Adrenal gland (tissue), 12 donors: ENCODE measurements around the gene MFAP1. TPM values are rescaled to one million over a fixed set of nuclear protein-coding genes. Genes with fewer than 3 reads are reported as not detected.

Source experiments
- DNase-seq, 7 donors: peaks; one replicate each; pipeline ENCODE4 v3.0.0-alpha.2; 2019 to 2020
- H3K27ac ChIP-seq, 5 donors: fragments of 200-600 bp; sonication (generic) in 4 of 5; 1 replicate in 3 of 5; 2 replicates in 2 of 5; pipeline versions ENCODE4 v1.5.1 to v1.8.0; 2016 to 2020; ENCODE audit warnings: mild to moderate bottlenecking in 1 of 5
- H3K27me3 ChIP-seq: fragments of 200-600 bp; 2 replicates; pipeline ENCODE4 v1.8.0; 2021
- H3K36me3 ChIP-seq, 2 donors: fragments of 200-600 bp; replicated peaks in 1 of 2; 1 replicate in 1 of 2; 2 replicates in 1 of 2; pipeline versions ENCODE4 v1.5.1 to v1.8.0; 2018 to 2022
- H3K4me1 ChIP-seq, 2 donors: fragments of 200-600 bp; replicated peaks in 1 of 2; 1 replicate in 1 of 2; 2 replicates in 1 of 2; pipeline versions ENCODE4 v1.5.1 to v1.8.0; 2018 to 2021
- H3K4me3 ChIP-seq, 4 donors: fragments of 200-600 bp; sonication (generic) in 3 of 4; one replicate each; pipeline ENCODE4 v1.5.1; 2016 to 2018
- H3K9me3 ChIP-seq, 3 donors: fragments of 200-600 bp; sonication (generic) in 1 of 3; replicated peaks in 1 of 3; 1 replicate in 2 of 3; 2 replicates in 1 of 3; pipeline versions ENCODE4 v1.5.1 to v1.8.0; 2016 to 2021
- POLR2A ChIP-seq, 2 donors: fragments of 450-650 bp; IDR thresholded peaks; one replicate each; pipeline ENCODE4 v1.6.1; 2017; ENCODE audit warnings: antibody characterized with exemption in 2 of 2, mild to moderate bottlenecking in 2 of 2, moderate library complexity in 1 of 2
- WGBS, 4 donors: extraction: QIAGEN DNeasy Blood & Tissue Kit in 2 of 4; methylation state at CpG; one replicate each; pipeline versions ENCODE4 v1.1.5 to v1.1.7; 2013 to 2017; 5-methylcytosine and 5-hydroxymethylcytosine counted together
- intact Hi-C, 2 donors: fragments of 100-400 bp; cut with DNase I; formaldehyde crosslinking; loops; one replicate each; pipeline versions ENCODE4 v1.14.1 to v1.15.0; 2022 to 2023
- microRNA counts, 2 donors: library from miRNA; unstranded; fragments of <30 nt; microRNA quantifications; one replicate each; lab custom pipeline; 2016
- microRNA-seq, 3 donors: library from miRNA; unstranded; fragments of <30 nt; microRNA quantifications; one replicate each; pipeline ENCODE4, GENCODE V29; 2017 to 2020
- polyA plus RNA-seq, 3 donors: library from polyadenylated mRNA; stranded (reverse); fragments of 200-250 nt in 2 of 3; fragments of 350-450 nt in 1 of 3; fragmentation: Illumina TruSeq in 1 of 3; extraction: RNeasy Lipid Tissue Mini Kit (QIAGEN cat#74804) in 1 of 3; gene quantifications; one replicate each; pipeline ENCODE4 v1.2.3, GENCODE V29; 2013 to 2014
- small RNA-seq, 2 donors: library from RNA; depleted of rRNA; stranded (forward); fragments of <200 nt; gene quantifications; one replicate each; pipeline ENCODE3, GENCODE V24; 2016
- total RNA-seq, 9 donors: library from RNA; depleted of rRNA in 4 of 9; stranded (reverse); fragments of >200 nt in 4 of 9; fragments of 120-200 nt in 1 of 9; fragmentation: NEBNext Ultra II Directional in 1 of 9; extraction: Animal tissue kit (Norgen Biotek cat#: 25700) in 1 of 9; gene quantifications; one replicate each; pipeline versions ENCODE4 v1.1.0 to v1.2.4, GENCODE V29; 2013 to 2023
- TF ChIP-seq, protein P1 (sequence below), 6 experiments: fragments of 450-650 bp in 4 of 6; fragments of 200-600 bp in 2 of 6; sonication (generic) in 1 of 6; IDR thresholded peaks; 1 replicate in 5 of 6; 2 replicates in 1 of 6; pipeline versions ENCODE4 v1.5.1 to v1.8.0; 2016 to 2021; ENCODE audit warnings: antibody characterized with exemption in 6 of 6, mild to moderate bottlenecking in 2 of 6, moderate library complexity in 1 of 6
- donor health status: healthy with polysubstance abuse.
- donor health status: Bipolar disorder and iron deficiency.
- donor health status: DM: yes; HTN: yes; CAD: no.
- donor health status: DM: no; HTN: no; CAD: no.
- donor health status: DM: no; HTN: no; CAD: no.
- donor health status: DM: yes; HTN: yes; CAD: no.

Gene MFAP1
- total and polyA plus RNA-seq, 12 donors: 9.5 to 68.0 (median 29.1) TPM

- H3K27ac ChIP-seq: peak overlapping the region in 2 of 5 donors; percentile 33 to 43
- DNase-seq: peak in 2 of 7 donors; percentile 16 to 17
- H3K27me3 ChIP-seq: no peaks in the 10 kb centered on the region
- WGBS, 4 donors: 45 to 52% (median 48%) methylated on average over 2 of the region's 2 CpGs
- no peak for TF ChIP-seq POLR2A (IDR thresholded peaks at IDR 0.05)
- TF ChIP-seq, protein P1, sequence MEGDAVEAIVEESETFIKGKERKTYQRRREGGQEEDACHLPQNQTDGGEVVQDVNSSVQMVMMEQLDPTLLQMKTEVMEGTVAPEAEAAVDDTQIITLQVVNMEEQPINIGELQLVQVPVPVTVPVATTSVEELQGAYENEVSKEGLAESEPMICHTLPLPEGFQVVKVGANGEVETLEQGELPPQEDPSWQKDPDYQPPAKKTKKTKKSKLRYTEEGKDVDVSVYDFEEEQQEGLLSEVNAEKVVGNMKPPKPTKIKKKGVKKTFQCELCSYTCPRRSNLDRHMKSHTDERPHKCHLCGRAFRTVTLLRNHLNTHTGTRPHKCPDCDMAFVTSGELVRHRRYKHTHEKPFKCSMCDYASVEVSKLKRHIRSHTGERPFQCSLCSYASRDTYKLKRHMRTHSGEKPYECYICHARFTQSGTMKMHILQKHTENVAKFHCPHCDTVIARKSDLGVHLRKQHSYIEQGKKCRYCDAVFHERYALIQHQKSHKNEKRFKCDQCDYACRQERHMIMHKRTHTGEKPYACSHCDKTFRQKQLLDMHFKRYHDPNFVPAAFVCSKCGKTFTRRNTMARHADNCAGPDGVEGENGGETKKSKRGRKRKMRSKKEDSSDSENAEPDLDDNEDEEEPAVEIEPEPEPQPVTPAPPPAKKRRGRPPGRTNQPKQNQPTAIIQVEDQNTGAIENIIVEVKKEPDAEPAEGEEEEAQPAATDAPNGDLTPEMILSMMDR (IDR thresholded peaks at IDR 0.05): no peak
- peaks cover 6 to 16% of the 10 kb centered on the region in 2 donors for H3K4me1 ChIP-seq
- peaks cover 0 to 99% of the 10 kb centered on the region in 2 donors for H3K36me3 ChIP-seq
- no peaks in the 10 kb centered on the region for H3K9me3 ChIP-seq
- intact Hi-C loops: no loop called here
- H3K4me3 ChIP-seq: no peak overlapping the region
These were observed 60.6 kb downstream of the MFAP1 start for GRCh38 chr15:43763819-43764446.

DNA sequence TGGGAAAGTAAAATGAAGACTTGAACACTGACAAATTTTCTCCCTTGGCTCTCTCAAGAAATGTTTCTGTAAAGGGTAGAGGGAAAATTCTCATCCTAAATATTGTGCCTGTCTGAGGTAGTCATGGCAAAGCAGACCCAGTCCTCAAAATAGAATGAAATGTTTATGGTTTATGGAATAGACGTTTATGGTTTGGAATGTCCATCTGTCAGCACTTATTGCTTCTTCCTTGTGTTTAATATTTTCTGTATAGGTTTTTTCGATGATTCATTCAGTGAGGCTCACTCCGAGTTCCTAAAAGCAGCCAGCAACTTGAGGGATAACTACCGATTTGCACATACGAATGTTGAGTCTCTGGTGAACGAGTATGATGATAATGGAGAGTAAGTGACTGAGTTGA lies 61.7 kb downstream of the MFAP1 start:
- H3K4me1 ChIP-seq: peaks cover 6 to 16% of the 10 kb centered on the region in 2 donors
- no peak for DNase-seq
- peak overlapping the region in 1 of 5 donors; percentile 33 for H3K27ac ChIP-seq
- no peak overlapping the region for H3K4me3 ChIP-seq
- intact Hi-C loops: no loop called here
- peaks cover 0 to 99% of the 10 kb centered on the region in 2 donors for H3K36me3 ChIP-seq
- no peak for TF ChIP-seq POLR2A (IDR thresholded peaks at IDR 0.05)
- TF ChIP-seq, protein P1 (IDR thresholded peaks at IDR 0.05): no peak
- H3K9me3 ChIP-seq: no peaks in the 10 kb centered on the region
- H3K27me3 ChIP-seq: no peaks in the 10 kb centered on the region
- 83 to 90% (median 85%) methylated on average over 6 of the region's 6 CpGs for WGBS, 4 donors

MicroRNAs within 50 kb of the gene (microRNA counts, 767-probe panel; counts per million panel counts)
- microRNA hsa-miR-1282 (lab: Ali Mortazavi, UCI): 0 counts per million in 2 donors

Small RNA genes within 50 kb of the gene (microRNA-seq; reads per million reads assigned to microRNA genes)
- gene MIR1282: 0 to 0.85 (median 0) reads per million in 3 donors

Small RNA genes within 50 kb of the gene (small RNA-seq; reads per million reads assigned to genes)
- 0 reads per million in 2 donors for gene MIR1282
- 0 reads per million in 2 donors for gene RF00019

Other genes with a start within 250 kb of the MFAP1 start
- gene PPIP5K1, start 234.5 kb downstream of the MFAP1 start, total RNA-seq: 10 to 100 TPM; 15.6 to 63.8 (median 34.7) TPM
- 10 to 100 TPM; 15.4 to 28.1 (median 27.4) TPM for gene PPIP5K1, start 234.5 kb downstream of the MFAP1 start, polyA plus RNA-seq
- 1 to 10 TPM in 7 of 9 donors, under 1 TPM in 1, not detected in 1; 0.31 to 3.9 (median 1.2) TPM for gene CKMT1B, start 230.7 kb downstream of the MFAP1 start, total RNA-seq
- 1 to 10 TPM; 2.9 to 6.1 (median 4.7) TPM for gene CKMT1B, start 230.7 kb downstream of the MFAP1 start, polyA plus RNA-seq
- gene STRC, start 205.9 kb downstream of the MFAP1 start, total RNA-seq: under 1 TPM; 0.09 to 0.88 (median 0.39) TPM
- 1 to 10 TPM in 2 of 3 donors, not detected in 1; 2.1 to 2.6 TPM for gene STRC, start 205.9 kb downstream of the MFAP1 start, polyA plus RNA-seq
- 1 to 10 TPM in 6 of 9 donors, under 1 TPM in 3; 0.42 to 6.8 (median 2.6) TPM for gene CATSPER2, start 175.8 kb downstream of the MFAP1 start, total RNA-seq
- 10 to 100 TPM in 2 of 3 donors, 1 to 10 TPM in 1; 2.3 to 34.7 (median 10.5) TPM for gene CATSPER2, start 175.8 kb downstream of the MFAP1 start, polyA plus RNA-seq
- gene CKMT1A, start 130.8 kb downstream of the MFAP1 start, total RNA-seq: 1 to 10 TPM in 8 of 9 donors, under 1 TPM in 1; 0.55 to 5.0 (median 1.7) TPM
- 1 to 10 TPM; 3.5 to 5.3 (median 3.6) TPM for gene CKMT1A, start 130.8 kb downstream of the MFAP1 start, polyA plus RNA-seq
- 100 to 1,000 TPM; 105 to 567 (median 231) TPM for gene PDIA3, start 78.3 kb downstream of the MFAP1 start, total RNA-seq
- gene PDIA3, start 78.3 kb downstream of the MFAP1 start, polyA plus RNA-seq: 100 to 1,000 TPM in 2 of 3 donors, 10 to 100 TPM in 1; 92.7 to 727 (median 172) TPM
- 10 to 100 TPM in 1 of 9 donors, 1 to 10 TPM in 8; 1.2 to 66.8 (median 5.1) TPM for gene ELL3, start 47.7 kb downstream of the MFAP1 start, total RNA-seq
- gene ELL3, start 47.7 kb downstream of the MFAP1 start, polyA plus RNA-seq: 1 to 10 TPM; 2.8 to 3.5 (median 3.2) TPM
- gene SERF2, start 32.4 kb downstream of the MFAP1 start, total RNA-seq: 1,000 to 10,000 TPM; 1,083 to 1,590 (median 1,385) TPM
- gene SERF2, start 32.4 kb downstream of the MFAP1 start, polyA plus RNA-seq: 1,000 to 10,000 TPM in 2 of 3 donors, 100 to 1,000 TPM in 1; 897 to 5,418 (median 3,997) TPM
- gene SERINC4, start 24.5 kb downstream of the MFAP1 start, total RNA-seq: under 1 TPM in 1 of 9 donors, not detected in 8; 0.22 TPM
- gene SERINC4, start 24.5 kb downstream of the MFAP1 start, polyA plus RNA-seq: under 1 TPM; 0.18 to 0.48 (median 0.30) TPM
- 10 to 100 TPM in 7 of 9 donors, 1 to 10 TPM in 2; 3.7 to 31.5 (median 22.7) TPM for gene HYPK, start 24.1 kb downstream of the MFAP1 start, total RNA-seq
- gene HYPK, start 24.1 kb downstream of the MFAP1 start, polyA plus RNA-seq: 10 to 100 TPM; 11.9 to 24.2 (median 17.2) TPM
- gene WDR76, start 2.3 kb upstream of the MFAP1 start, total RNA-seq: 1 to 10 TPM in 8 of 9 donors, under 1 TPM in 1; 0.91 to 8.2 (median 2.1) TPM
- gene WDR76, start 2.3 kb upstream of the MFAP1 start, polyA plus RNA-seq: 1 to 10 TPM in 1 of 3 donors, under 1 TPM in 2; 0.74 to 2.8 (median 0.80) TPM